AG04449 (cell line): Measurements from ENCODE around the gene MYH6.
"Not testable (repeated sequence)": the region's sequence is repeated elsewhere in the genome, so short reads cannot be mapped to it uniquely, and the experiment has no call there.

Source experiments
- CTCF ChIA-PET: fragments of 350-600 bp; formaldehyde crosslinking; extraction: SDS; loops from one replicate; lab custom pipeline; 2021; ENCODE audit warnings: antibody characterized with exemption; lab: Yijun Ruan, JAX
- POLR2A ChIA-PET: fragments of 400-600, 350-600 bp; formaldehyde crosslinking; extraction: SDS; loops from one replicate; lab custom pipeline; 2020; ENCODE audit warnings: antibody characterized with exemption, inconsistent platforms; lab: Yijun Ruan, JAX
- DNase-seq: peaks from one replicate; pipeline ENCODE4 v3.0.0-alpha.2; 2010; ENCODE audit warnings: low read depth, low spot score
- H3K4me3 ChIP-seq: 2 replicates; pipeline ENCODE4 v1.5.1; 2011; ENCODE audit warnings: low read depth, mild to moderate bottlenecking, control low read depth, low read length
- TF ChIP-seq, protein P1 (sequence below): IDR thresholded peaks from one replicate; pipeline ENCODE4 v1.5.1; 2011; ENCODE audit warnings: mild to moderate bottlenecking, moderate library complexity, low read length, control low read depth, inconsistent platforms; ENCODE audit not compliant: insufficient read depth; ENCODE audit errors: missing control alignments

The MYH6 gene

DNA sequence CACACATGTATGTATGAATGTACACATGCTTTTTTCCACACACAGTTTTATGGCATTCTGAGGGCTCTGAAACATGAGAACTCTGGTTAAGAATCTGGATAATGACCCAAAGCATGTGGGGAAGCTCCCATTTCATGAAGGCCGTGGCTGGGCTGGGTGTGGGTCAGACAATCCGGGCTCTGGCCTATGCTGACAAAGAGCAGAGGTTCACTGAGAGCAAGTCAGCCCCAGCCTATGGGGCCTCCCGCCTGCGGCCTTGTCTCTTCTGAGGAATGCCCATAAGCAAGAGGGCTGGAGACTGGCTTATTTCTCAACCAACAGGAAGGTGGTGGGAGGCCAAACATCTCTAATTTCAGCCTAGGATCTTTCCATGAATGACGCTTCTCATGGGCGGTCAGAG, 8.5 kb downstream of the MYH6 start:
- DNase-seq: no peak
- CTCF ChIA-PET: no interaction called here
- H3K4me3 ChIP-seq: no peak overlapping the region
- POLR2A ChIA-PET: no interaction called here
- TF ChIP-seq, protein P1, sequence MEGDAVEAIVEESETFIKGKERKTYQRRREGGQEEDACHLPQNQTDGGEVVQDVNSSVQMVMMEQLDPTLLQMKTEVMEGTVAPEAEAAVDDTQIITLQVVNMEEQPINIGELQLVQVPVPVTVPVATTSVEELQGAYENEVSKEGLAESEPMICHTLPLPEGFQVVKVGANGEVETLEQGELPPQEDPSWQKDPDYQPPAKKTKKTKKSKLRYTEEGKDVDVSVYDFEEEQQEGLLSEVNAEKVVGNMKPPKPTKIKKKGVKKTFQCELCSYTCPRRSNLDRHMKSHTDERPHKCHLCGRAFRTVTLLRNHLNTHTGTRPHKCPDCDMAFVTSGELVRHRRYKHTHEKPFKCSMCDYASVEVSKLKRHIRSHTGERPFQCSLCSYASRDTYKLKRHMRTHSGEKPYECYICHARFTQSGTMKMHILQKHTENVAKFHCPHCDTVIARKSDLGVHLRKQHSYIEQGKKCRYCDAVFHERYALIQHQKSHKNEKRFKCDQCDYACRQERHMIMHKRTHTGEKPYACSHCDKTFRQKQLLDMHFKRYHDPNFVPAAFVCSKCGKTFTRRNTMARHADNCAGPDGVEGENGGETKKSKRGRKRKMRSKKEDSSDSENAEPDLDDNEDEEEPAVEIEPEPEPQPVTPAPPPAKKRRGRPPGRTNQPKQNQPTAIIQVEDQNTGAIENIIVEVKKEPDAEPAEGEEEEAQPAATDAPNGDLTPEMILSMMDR: no peak

- no peak overlapping the region for H3K4me3 ChIP-seq
- TF ChIP-seq, protein P1: no peak
- ChIA-PET CTCF (no interaction called here), POLR2A (no interaction called here)
- DNase-seq: no peak
These were observed 8.9 kb downstream of the MYH6 start for GRCh38 chr14:23399136-23399535.

DNA sequence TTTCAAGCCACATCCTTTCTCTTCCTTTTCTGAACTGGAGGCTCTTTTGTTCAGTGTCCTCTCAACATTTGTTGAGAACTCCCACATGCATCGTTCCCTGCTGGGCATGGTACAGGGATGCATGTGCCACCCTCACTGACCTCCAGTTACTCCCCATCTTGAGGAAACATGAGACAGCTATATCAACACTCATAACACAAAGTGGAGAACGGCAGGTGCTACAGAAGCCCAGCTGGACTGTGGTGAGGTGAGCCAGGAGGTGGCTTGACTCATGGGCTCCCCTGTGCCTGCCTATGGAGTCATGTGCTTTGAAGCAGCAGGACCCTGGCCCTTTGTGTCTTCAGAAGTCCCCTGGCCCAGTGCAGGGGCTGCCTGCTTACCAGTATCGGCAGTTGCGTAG, 9.7 kb downstream of the MYH6 start:
- TF ChIP-seq, protein P1: no peak
- ChIA-PET POLR2A (no interaction called here), CTCF (no interaction called here)
- H3K4me3 ChIP-seq: no peak overlapping the region
- no peak for DNase-seq

- CTCF ChIA-PET: interaction anchor here (1.2 kb wide), 1 partner anchor 17 kb away, joined by 7 read pairs; no protein-coding TSS in a partner anchor
- no peak for DNase-seq
- TF ChIP-seq, protein P1: no peak
- POLR2A ChIA-PET: no interaction called here
- no peak overlapping the region for H3K4me3 ChIP-seq
These were observed 11.2 kb downstream of the MYH6 start for GRCh38 chr14:23396781-23397407.

- ChIA-PET POLR2A (no interaction called here), CTCF (interaction anchor here (5.1 kb wide), 1 partner anchor 17 kb away, joined by 45 read pairs; no protein-coding TSS in a partner anchor)
- TF ChIP-seq, protein P1: no peak
- no peak overlapping the region for H3K4me3 ChIP-seq
- DNase-seq: no peak
These were observed 11.9 kb downstream of the MYH6 start for GRCh38 chr14:23396126-23396525.

- ChIA-PET CTCF (interaction anchor here (5.1 kb wide), 1 partner anchor 13 kb away, joined by 45 read pairs; no protein-coding TSS in a partner anchor), POLR2A (no interaction called here)
- TF ChIP-seq, protein P1: no peak
- no peak for DNase-seq
- H3K4me3 ChIP-seq: no peak overlapping the region
These were observed 15.5 kb downstream of the MYH6 start for GRCh38 chr14:23392613-23393012.

DNA sequence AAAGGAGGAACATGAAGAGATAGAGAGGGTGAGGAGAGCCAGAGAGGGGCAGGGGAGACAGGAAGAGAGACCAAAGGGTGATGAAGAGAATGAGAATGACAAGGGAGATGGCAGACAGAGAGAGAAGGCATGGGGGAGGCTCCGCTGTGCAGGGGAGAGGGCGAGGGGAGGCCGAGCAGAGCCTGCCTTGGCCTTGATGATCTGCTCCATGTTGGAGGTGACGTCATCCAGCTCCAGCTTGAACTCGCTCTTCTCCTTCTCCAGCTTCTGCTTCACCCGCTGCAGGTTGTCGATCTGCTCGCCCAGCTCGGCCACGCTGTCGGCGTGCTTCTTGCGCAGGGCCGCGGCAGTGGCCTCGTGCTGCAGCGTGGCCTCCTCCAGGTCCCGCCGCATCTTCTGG, 18.2 kb downstream of the MYH6 start:
- POLR2A ChIA-PET, H3K4me3 ChIP-seq, DNase-seq: not testable (repeated sequence)
- CTCF ChIA-PET: interaction anchor here (3.9 kb wide), 1 partner anchor 10 kb away, joined by 20 read pairs; no protein-coding TSS in a partner anchor
